ENCODE data around the gene KRTAP4-16.
"Not testable (repeated sequence)": the region's sequence is repeated elsewhere in the genome, so short reads cannot be mapped to it uniquely, and the experiment has no call there.

GRCh38 chr17:41059276-41060051, 42.5 kb downstream of the KRTAP4-16 start:
- not testable (repeated sequence) for TF ChIP-seq CTCF (IDR thresholded peaks at IDR 0.05 in 8 of 11, conservative IDR thresholded peaks at IDR 0.05 in 3 of 11); POLR2A (IDR thresholded peaks at IDR 0.05); POLR2AphosphoS5 (IDR thresholded peaks at IDR 0.05)

Measured in spleen (tissue), 7 donors.